ENCODE measurements around the gene AKR1B15.
"Not testable (repeated sequence)": the region's sequence is repeated elsewhere in the genome, so short reads cannot be mapped to it uniquely, and the experiment has no call there.

The AKR1B15 gene

DNA sequence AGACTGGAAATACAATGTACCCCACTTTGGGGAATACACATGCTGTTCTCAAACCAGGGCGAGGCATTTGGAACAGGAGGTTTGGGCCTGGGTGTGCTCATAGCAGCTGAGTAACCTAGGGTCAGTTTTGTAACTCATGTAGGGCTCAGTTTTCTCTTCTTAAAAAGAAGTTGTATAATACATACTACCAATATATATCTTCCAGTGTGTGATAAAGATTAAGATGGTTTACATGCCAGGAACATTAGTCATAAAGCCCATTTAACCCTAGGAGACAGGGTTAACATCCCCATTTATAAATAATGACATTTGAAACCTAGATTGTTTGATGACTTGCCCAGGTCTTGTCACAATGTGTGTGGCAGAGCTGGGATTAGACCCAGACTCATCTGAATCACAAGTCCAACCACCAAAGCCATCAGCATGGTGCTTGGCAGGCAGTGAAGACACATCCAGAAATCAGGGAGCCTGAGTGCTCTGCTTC, 15.6 kb upstream of the AKR1B15 start:
- DNase-seq, result no peak

- no peak for DNase-seq
These were observed 14.3 kb upstream of the AKR1B15 start for GRCh38 chr7:134534633-134535032.

GRCh38 chr7:134535272-134535918, 13.5 kb upstream of the AKR1B15 start:
- DNase-seq, result no peak

GRCh38 chr7:134535919-134536299, 13.0 kb upstream of the AKR1B15 start:
- DNase-seq, result no peak

- not testable (repeated sequence) for DNase-seq
These were observed 12.4 kb upstream of the AKR1B15 start for GRCh38 chr7:134536558-134536957.

- not testable (repeated sequence) for DNase-seq
These were observed 11.6 kb upstream of the AKR1B15 start for GRCh38 chr7:134537273-134537781.

DNA sequence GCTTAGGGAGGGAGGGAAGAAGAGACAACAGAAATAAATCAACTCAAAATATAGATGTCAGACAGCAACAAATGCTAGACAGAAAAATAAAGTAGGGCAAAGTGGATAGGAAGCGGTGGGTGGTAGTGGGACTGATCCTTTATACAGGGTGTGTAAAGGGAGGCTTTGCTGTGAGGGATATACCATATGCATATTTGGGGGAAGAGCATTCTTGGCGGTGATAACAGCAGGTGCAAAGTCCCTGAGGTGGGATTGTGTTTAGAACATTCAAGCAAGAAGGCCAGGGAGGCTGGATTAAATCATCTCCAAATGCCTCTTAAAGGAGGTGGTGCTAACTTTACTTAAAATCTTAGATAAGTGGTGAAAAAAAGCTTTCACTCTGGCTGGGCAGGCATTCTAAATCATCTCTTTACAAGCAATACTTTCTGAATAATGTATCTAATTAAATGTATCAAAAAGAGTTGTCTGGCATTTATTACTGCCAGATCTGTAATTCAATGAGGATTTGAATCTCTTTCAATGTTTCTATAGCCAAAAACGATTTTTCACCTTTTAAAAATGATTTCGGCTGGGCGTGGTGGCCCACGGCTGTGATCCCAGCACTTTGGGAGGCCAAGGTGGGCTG, 9.4 kb upstream of the AKR1B15 start:
- DNase-seq, result no peak

DNA sequence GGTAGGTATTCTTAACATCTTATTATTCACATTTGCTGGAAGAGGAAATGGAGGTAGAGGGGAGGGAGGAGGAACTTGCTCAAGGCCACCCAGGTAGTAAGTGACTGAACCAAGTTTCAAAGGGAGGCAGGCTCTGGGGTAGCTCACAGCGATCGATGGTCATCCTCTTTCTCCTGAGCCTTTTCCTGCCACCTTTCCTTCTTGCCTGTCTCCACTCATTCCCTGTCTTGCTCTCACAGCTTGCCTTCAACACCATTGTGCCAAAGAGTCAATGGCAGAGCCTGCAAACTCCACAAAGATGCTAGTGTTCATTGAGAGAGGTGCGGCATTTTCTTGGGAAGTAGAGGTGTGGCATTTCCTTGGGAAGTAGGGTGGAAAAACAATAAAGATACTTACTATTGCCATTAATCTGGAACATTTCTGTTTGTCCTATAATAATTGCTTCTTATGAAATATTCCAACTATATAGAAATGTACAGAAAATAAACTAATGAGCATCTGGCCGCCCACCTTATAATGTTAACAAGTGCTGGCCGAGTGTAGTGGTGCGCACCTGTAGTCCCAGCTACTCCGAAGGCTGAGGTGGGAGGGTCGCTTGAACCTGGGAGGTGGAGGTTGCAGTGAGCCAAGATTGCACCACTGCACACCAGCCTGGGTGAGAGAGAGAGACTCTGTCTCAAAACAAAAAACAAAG, 7.3 kb upstream of the AKR1B15 start:
- not testable (repeated sequence) for DNase-seq

DNA sequence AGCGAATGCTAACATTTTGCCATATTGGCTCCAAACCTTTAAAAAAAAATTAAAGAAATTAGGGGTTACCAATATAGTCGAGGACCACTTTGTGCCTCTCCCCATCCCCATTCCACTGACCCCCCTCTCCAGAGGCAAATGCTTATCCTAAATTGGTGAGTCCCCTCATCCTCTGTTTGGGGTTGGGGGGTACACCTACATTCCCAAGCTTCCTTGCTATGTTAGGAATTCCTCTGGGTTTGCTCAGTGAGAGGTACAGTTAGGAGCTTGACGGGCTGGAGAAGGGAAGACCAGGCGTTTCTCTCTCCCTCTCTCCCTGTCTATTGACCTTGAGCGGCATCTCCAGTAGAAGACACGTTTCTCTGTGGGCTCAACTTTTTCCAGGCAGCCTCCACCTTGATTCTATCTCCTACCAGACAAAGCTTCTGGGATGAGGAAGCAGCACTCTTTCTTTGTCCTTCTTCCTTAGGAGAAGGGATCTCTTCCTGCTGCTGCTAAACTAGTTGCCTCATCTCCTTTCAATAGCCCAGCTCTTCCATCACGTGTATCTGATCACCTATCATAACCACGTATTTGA, 6.6 kb upstream of the AKR1B15 start:
- no peak for DNase-seq

- DNase-seq, result no peak
These were observed 3.5 kb upstream of the AKR1B15 start for GRCh38 chr7:134545380-134545779.

DNA sequence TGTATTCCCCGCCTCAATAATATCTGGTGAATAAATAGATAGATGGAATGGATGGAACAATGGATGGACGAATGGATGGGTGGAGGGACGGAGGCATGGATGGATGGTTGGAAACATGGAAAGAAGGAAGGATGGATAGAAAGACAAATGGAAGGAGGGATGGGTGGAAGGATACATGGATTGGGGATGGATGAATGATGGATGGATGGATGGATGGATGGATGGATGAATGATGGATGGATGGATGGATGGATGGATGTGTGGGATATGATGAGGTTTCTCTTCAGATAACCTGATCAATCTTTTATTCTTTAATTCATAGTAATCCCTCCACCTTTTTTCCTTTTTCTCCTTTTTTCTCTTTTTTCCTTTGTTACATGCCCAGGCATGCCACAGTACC, 3.0 kb upstream of the AKR1B15 start:
- no peak for DNase-seq

DNA sequence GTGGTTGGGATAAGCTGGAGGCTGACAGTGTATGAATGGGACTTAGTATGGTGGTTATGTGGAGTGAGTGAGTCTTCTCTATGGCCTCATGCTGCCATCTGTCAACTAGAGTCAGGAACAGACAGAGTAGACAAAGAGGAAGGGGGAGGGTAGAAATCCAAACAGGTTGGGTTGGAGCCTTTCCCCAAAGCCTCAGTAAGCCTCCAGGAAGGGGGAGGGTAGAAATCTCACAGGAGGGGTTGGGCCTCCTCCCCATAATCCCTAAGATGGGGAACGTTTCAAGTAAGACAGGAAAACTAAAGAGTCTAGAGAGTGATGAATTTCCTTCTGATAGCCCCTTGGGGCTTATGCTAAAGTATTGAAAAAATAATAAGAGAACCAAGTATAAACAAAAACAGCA, 2.0 kb upstream of the AKR1B15 start:
- DNase-seq, result no peak

- DNase-seq, result peak; percentile 49
These were observed 1.4 kb upstream of the AKR1B15 start for GRCh38 chr7:134547397-134548054.

GRCh38 chr7:134549366-134549765, 456 bp downstream of the AKR1B15 start:
- DNase-seq, result no peak

DNA sequence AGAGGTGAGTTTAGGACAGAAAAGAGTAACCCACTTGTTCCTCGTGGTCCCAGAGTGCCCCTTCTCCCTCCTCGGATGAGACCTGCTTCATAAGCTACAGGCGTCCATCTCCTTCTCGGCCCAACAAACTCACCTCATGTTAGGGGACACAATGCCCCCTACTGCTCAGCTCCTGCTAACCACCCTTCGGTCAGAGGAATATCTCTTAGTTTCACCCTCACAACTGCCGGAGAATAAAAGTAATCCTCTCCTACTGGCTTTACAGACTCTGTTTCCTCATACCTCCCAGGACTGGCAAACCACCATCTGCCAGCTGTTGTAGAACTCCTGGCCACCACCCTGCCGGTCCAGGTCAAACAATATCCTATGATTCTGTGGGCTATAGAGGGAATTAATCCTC, 3.2 kb downstream of the AKR1B15 start:
- no peak for DNase-seq

DNA sequence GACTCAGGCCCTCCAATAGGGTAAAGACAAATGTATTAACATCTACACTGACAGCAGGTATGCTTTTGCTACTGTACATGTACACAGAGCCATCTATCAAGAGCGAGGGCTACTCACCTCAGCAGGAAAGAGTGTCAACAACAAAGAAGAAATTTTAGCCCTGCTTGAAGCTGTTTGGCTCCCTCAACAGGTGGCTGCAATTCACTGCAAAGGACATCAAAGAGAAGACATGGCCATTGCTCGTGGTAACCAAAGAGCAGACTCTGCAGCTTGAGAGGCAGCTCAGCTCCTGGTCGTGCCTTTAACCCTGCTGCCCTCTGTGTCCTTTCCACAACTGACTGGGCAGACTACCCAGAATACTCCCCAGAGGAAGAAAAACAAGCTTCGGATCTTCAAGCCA, 5.1 kb downstream of the AKR1B15 start:
- DNase-seq, result no peak

DNA sequence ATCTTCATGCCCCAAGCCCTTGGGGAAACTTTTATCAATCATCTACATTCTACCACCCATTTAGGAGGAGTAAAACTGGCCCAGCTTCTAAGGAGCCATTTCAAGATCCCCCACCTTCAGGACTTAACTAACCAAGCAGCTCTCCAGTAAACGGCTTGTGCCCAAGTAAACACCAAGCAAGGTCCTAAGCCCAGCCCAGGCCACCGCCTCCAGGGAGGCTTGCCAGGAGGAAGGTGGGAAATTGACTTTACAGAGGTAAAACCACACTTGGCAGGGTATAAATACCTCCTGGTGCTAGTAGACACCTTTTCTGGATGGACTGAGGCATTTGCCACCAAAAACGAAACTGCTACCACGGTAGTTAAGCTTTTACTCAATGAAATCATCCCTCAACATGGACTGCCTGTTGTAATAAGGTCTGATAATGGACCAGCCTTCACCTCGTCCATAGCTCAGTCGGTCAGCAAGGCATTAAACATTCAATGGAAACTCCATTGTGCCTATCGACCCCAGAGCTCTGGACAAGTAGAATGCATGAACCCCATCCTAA, 5.6 kb downstream of the AKR1B15 start:
- no peak for DNase-seq

DNA sequence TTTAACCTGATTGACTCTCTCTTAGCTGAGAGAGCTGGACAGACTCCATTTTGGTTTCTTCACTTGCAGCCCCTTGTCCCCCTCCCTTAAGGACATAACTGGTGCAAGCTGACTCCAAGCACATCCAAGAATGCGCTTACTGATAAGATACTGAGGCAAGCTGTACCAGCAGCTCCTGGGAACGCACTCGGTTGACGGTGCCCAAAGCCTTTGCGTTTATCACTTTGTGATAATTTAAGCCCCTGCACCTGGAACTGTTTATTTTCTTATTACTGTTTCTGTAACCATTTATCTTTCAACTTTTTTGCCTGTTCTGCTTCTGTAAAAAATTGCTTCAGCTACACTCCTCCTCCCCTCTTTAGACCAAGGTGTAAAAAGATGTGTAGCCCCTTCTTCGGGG, 8.5 kb downstream of the AKR1B15 start:
- DNase-seq, result no peak

- no peak for DNase-seq
These were observed 9.5 kb downstream of the AKR1B15 start for GRCh38 chr7:134558370-134558769.

DNA sequence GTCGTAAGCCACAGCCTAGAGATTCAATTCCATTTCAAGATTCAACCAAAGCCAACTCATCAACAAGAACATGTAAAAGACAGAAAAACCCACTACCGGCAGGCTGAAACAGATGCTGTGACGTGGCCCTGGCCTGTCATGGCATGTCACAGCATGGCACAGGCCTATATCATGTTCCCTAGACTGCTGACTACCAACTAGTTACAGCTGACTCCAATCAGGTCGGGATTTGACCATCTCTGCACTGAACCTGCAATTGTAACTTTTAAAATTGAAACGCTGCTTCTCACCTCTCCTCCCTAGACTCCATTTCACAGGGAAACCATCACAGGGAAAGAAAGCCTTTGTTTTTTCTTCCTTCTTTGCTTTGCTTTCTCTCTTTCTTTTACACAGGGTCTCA, 12.7 kb downstream of the AKR1B15 start:
- DNase-seq, result not testable (repeated sequence)

- DNase-seq, result no peak
These were observed 13.2 kb downstream of the AKR1B15 start for GRCh38 chr7:134562136-134562535.

- DNase-seq, result not testable (repeated sequence)
These were observed 14.5 kb downstream of the AKR1B15 start for GRCh38 chr7:134563398-134563749.

- no peak for DNase-seq
These were observed 16.8 kb downstream of the AKR1B15 start for GRCh38 chr7:134565643-134566136.
